Gastroesophageal sphincter (tissue), 3 donors: ENCODE results near the gene GAPVD1.

Experiments
- EP300 ChIP-seq: sonication (generic); formaldehyde crosslinking; IDR thresholded peaks from one replicate; pipeline ENCODE4 v1.6.1; 2017; ENCODE audit warnings: antibody characterized with exemption, mild to moderate bottlenecking
- POLR2A ChIP-seq, 2 donors: fragments of 450-650 bp; IDR thresholded peaks; one replicate each; pipeline ENCODE4 v1.6.1; 2017; ENCODE audit warnings: antibody characterized with exemption in 2 of 2, mild to moderate bottlenecking in 2 of 2, moderate library complexity in 1 of 2
- POLR2AphosphoS5 ChIP-seq: sonication (generic); formaldehyde crosslinking; IDR thresholded peaks from one replicate; pipeline ENCODE4 v1.6.1; 2017; ENCODE audit warnings: antibody characterized with exemption
- TF ChIP-seq, protein P1 (sequence below), 4 experiments: fragments of 200-600 bp in 2 of 4; fragments of 450-650 bp in 2 of 4; sonication (generic) in 1 of 4; IDR thresholded peaks; one replicate each; pipeline ENCODE4 v1.5.1; 2017 to 2019; ENCODE audit warnings: antibody characterized with exemption in 4 of 4, mild to moderate bottlenecking in 2 of 4, moderate library complexity in 2 of 4

- no peak for TF ChIP-seq POLR2A (IDR thresholded peaks at IDR 0.05)
- TF ChIP-seq, protein P1, sequence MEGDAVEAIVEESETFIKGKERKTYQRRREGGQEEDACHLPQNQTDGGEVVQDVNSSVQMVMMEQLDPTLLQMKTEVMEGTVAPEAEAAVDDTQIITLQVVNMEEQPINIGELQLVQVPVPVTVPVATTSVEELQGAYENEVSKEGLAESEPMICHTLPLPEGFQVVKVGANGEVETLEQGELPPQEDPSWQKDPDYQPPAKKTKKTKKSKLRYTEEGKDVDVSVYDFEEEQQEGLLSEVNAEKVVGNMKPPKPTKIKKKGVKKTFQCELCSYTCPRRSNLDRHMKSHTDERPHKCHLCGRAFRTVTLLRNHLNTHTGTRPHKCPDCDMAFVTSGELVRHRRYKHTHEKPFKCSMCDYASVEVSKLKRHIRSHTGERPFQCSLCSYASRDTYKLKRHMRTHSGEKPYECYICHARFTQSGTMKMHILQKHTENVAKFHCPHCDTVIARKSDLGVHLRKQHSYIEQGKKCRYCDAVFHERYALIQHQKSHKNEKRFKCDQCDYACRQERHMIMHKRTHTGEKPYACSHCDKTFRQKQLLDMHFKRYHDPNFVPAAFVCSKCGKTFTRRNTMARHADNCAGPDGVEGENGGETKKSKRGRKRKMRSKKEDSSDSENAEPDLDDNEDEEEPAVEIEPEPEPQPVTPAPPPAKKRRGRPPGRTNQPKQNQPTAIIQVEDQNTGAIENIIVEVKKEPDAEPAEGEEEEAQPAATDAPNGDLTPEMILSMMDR (IDR thresholded peaks at IDR 0.05), result no peak
- no peak for TF ChIP-seq EP300
- TF ChIP-seq POLR2AphosphoS5, result no peak
Measured at GRCh38 chr9:125262294-125262991, 817 bp downstream of the GAPVD1 start.
